PC-9 (cell line): ENCODE results near the gene OR52D1. TPM values are rescaled to one million over a fixed set of nuclear protein-coding genes. Genes with fewer than 3 reads are reported as not detected.

ENCODE experiments used
- BruUV-seq: library from RNA; stranded (reverse); fragments of 400-500 nt; replicated peaks from 2 replicates; lab custom pipeline; 2021; lab: Mats Ljungman, UMichigan
- CTCF ChIA-PET: fragments of 300-600 bp; sonication (Branson Sonifier 250); formaldehyde crosslinking; loops from one replicate; lab custom pipeline; 2022; ENCODE audit warnings: antibody characterized with exemption; lab: Charles Lee
- POLR2A ChIA-PET: fragments of 300-600 bp; sonication (Branson Sonifier 250); formaldehyde crosslinking; loops from one replicate; lab custom pipeline; 2022; ENCODE audit warnings: antibody characterized with exemption; ENCODE audit not compliant: unreplicated experiment; lab: Charles Lee
- DNase-seq, 2 experiments: peaks; one replicate each; pipeline versions ENCODE4 v3.0.0 to v3.0.0-alpha.2; 2015 to 2022; ENCODE audit warnings: mixed read lengths in 1 of 2
- H2AFZ ChIP-seq: fragments of 200-600 bp; sonication (generic); 2 replicates; pipeline ENCODE4 v1.8.1; 2017; ENCODE audit warnings: antibody characterized with exemption
- H3F3A ChIP-seq: fragments of 200-600 bp; sonication (generic); 2 replicates; pipeline ENCODE4 v1.8.1; 2017; ENCODE audit warnings: antibody characterized with exemption, mild to moderate bottlenecking, low read depth; ENCODE audit not compliant: insufficient read depth
- H3K27ac ChIP-seq: fragments of 200-600 bp; sonication (generic); 2 replicates; pipeline ENCODE4 v1.6.1; 2016; ENCODE audit warnings: mixed run types
- H3K27me3 ChIP-seq: fragments of 200-600 bp; sonication (generic); 2 replicates; pipeline ENCODE4 v1.6.1; 2016; ENCODE audit warnings: low read depth, mixed run types; ENCODE audit not compliant: insufficient read depth
- H3K36me3 ChIP-seq: fragments of 200-600 bp; sonication (generic); 2 replicates; pipeline ENCODE4 v1.6.1; 2016; ENCODE audit warnings: low read depth, mixed run types
- H3K4me1 ChIP-seq: fragments of 200-600 bp; sonication (generic); replicated peaks from 2 replicates; pipeline ENCODE4 v1.6.1; 2016; ENCODE audit warnings: mixed run types; ENCODE audit not compliant: insufficient read depth
- H3K4me2 ChIP-seq: fragments of 200-600 bp; sonication (generic); 2 replicates; pipeline ENCODE4 v1.6.1; 2017; ENCODE audit warnings: mixed run types
- H3K4me3 ChIP-seq: fragments of 200-600 bp; sonication (generic); 2 replicates; pipeline ENCODE4 v1.6.1; 2016; ENCODE audit warnings: mixed run types
- H3K79me2 ChIP-seq: fragments of 200-600 bp; sonication (generic); 2 replicates; pipeline ENCODE4 v1.6.1; 2017; ENCODE audit warnings: low read depth, mixed run types
- H3K9me2 ChIP-seq: fragments of 200-600 bp; sonication (generic); 2 replicates; pipeline ENCODE4 v1.8.1; 2017; ENCODE audit warnings: mild to moderate bottlenecking; ENCODE audit not compliant: insufficient read depth
- H3K9me3 ChIP-seq: fragments of 200-600 bp; sonication (generic); 2 replicates; pipeline ENCODE4 v1.8.1; 2016; ENCODE audit warnings: low read depth; ENCODE audit not compliant: insufficient read depth
- H4K20me1 ChIP-seq: fragments of 200-600 bp; sonication (generic); 2 replicates; pipeline ENCODE4 v1.8.1; 2017; ENCODE audit not compliant: insufficient read depth
- EZH2 ChIP-seq: fragments of 200-600 bp; sonication (generic); IDR thresholded peaks from 2 replicates; pipeline ENCODE4 v1.8.0; 2017; ENCODE audit warnings: antibody characterized with exemption, low read depth
- intact Hi-C: fragments of 100-400 bp; cut with micrococcal nuclease; formaldehyde crosslinking; loops from one replicate; pipeline ENCODE4 v1.10.0; 2022; ENCODE audit not compliant: unreplicated experiment
- total RNA-seq: library from RNA; stranded (reverse); gene quantifications from 2 replicates; pipeline ENCODE4 v1.2.3, GENCODE V29; 2021
- TF ChIP-seq, protein P1 (sequence below): fragments of 200-600 bp; sonication (generic); conservative IDR thresholded peaks from 2 replicates; pipeline ENCODE4 v1.6.1; 2017; ENCODE audit warnings: mixed run types, antibody characterized with exemption, mild to moderate bottlenecking, moderate library complexity

OR52D1 gene
- total RNA-seq, 1 experiment from 2014 or later: not detected

DNA sequence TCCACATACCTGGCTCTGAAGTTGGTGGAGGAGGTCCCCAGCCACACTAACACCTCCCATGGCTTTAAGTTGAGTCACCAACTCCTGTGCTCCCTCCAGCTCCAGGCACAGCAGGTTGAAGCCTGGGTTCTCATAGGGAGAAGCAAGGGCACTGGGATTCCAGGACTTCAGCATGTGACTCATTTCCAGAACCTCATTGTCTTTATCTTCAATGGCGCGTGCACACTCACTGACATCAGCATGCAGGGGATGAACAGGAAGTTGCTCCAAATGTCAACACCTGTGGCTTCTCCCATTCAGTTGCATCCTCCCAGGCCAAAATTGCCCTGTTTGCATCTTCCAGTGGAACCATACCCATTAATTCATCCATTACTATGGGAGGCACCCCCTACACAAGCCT, 33.8 kb downstream of the OR52D1 start:
- Histone ChIP-seq H3K4me3 (no peak overlapping the region), H2AFZ (no peak overlapping the region), H3K36me3 (no peaks in the 10 kb centered on the region), H4K20me1 (no peaks in the 10 kb centered on the region), H3F3A (no peaks in the 10 kb centered on the region), H3K9me3 (no peaks in the 10 kb centered on the region), H3K27ac (no peak overlapping the region), H3K4me1 (no peaks in the 10 kb centered on the region), H3K79me2 (no peaks in the 10 kb centered on the region), H3K9me2 (no peaks in the 10 kb centered on the region), H3K27me3 (peaks cover 10% of the 10 kb centered on the region), H3K4me2 (no peak overlapping the region)
- DNase-seq: no peak
- TF ChIP-seq EZH2: no peak
- TF ChIP-seq, protein P1, sequence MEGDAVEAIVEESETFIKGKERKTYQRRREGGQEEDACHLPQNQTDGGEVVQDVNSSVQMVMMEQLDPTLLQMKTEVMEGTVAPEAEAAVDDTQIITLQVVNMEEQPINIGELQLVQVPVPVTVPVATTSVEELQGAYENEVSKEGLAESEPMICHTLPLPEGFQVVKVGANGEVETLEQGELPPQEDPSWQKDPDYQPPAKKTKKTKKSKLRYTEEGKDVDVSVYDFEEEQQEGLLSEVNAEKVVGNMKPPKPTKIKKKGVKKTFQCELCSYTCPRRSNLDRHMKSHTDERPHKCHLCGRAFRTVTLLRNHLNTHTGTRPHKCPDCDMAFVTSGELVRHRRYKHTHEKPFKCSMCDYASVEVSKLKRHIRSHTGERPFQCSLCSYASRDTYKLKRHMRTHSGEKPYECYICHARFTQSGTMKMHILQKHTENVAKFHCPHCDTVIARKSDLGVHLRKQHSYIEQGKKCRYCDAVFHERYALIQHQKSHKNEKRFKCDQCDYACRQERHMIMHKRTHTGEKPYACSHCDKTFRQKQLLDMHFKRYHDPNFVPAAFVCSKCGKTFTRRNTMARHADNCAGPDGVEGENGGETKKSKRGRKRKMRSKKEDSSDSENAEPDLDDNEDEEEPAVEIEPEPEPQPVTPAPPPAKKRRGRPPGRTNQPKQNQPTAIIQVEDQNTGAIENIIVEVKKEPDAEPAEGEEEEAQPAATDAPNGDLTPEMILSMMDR: no peak
- intact Hi-C loops: no loop called here
- BruUV-seq: no TSS peak
- ChIA-PET CTCF (no interaction called here), POLR2A (no interaction called here)

DNA sequence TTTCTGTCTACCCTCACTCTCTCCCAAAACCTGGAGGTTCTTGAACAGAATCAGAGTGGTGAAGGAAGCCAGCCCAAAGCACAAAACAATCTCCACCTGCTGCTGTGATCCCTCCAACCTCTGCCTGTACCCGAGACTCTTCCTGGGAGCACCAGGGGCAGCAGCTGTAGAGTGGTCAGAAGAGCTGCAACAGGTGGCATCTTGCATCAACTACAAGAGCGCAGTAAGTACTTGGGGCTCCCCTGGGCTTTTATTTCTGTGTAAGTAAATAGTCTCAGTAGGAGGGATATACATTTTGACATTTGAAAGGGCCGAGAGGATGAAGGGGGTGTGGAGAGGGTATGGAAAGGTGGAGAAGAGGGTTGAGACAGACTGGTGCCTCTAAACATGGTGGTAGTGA, 36.3 kb downstream of the OR52D1 start:
- intact Hi-C loops: no loop called here
- Histone ChIP-seq H3K36me3 (no peaks in the 10 kb centered on the region), H3K9me3 (no peaks in the 10 kb centered on the region), H3K79me2 (no peaks in the 10 kb centered on the region), H3K4me3 (no peak overlapping the region), H4K20me1 (no peaks in the 10 kb centered on the region), H3K27me3 (peaks cover 10% of the 10 kb centered on the region), H2AFZ (no peak overlapping the region), H3K4me2 (no peak overlapping the region), H3K4me1 (no peaks in the 10 kb centered on the region), H3K27ac (no peak overlapping the region), H3K9me2 (no peaks in the 10 kb centered on the region), H3F3A (no peaks in the 10 kb centered on the region)
- TF ChIP-seq, protein P1: no peak
- no peak for TF ChIP-seq EZH2
- BruUV-seq: no TSS peak
- CTCF ChIA-PET: no interaction called here
- POLR2A ChIA-PET: no interaction called here
- DNase-seq: no peak

DNA sequence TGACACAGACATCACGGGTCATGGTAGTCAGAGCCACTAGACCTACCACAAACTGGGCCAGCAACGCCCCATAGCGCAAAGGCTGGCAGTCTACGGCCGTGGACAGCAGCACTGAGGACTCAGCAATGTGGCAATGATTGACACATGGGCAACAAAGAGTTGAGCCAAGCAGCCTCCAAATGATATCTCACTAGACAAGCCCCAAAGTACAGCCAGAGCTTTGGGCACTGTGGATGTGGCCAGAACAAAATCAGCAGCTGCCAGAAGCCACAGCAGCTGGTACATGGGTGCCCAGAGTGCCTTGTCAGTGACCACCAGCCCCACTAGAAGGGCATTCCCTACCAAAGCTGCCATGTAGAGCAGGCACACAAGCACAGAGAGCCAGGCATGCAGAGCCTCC, 39.2 kb downstream of the OR52D1 start:
- peaks cover 10% of the 10 kb centered on the region for H3K27me3 ChIP-seq
- H2AFZ ChIP-seq: no peak overlapping the region
- H3K9me2 ChIP-seq: no peaks in the 10 kb centered on the region
- no peaks in the 10 kb centered on the region for H3K9me3 ChIP-seq
- H3K4me2 ChIP-seq: no peak overlapping the region
- POLR2A ChIA-PET: no interaction called here
- intact Hi-C loops: no loop called here
- no peaks in the 10 kb centered on the region for H3K4me1 ChIP-seq
- no peaks in the 10 kb centered on the region for H3F3A ChIP-seq
- no peaks in the 10 kb centered on the region for H3K79me2 ChIP-seq
- no peak for TF ChIP-seq EZH2
- TF ChIP-seq, protein P1: no peak
- no peaks in the 10 kb centered on the region for H4K20me1 ChIP-seq
- H3K27ac ChIP-seq: no peak overlapping the region
- no peaks in the 10 kb centered on the region for H3K36me3 ChIP-seq
- CTCF ChIA-PET: no interaction called here
- no peak overlapping the region for H3K4me3 ChIP-seq
- no peak for DNase-seq
- BruUV-seq: no TSS peak
